WERI-Rb-1 (cell line): ENCODE measurements around the gene GRHL3.

Experiments
- DNase-seq: peaks from one replicate; pipeline ENCODE4 v3.0.0-alpha.2; 2020
- H3K27ac ChIP-seq: fragments of 250-450 bp; sonication (Bioruptor Pico); 2 replicates; pipeline ENCODE4 v1.5.1; 2020; ENCODE audit warnings: mild to moderate bottlenecking, moderate library complexity
- H3K27me3 ChIP-seq: fragments of 250-450 bp; sonication (Bioruptor Pico); 2 replicates; pipeline ENCODE4 v1.5.1; 2021; ENCODE audit warnings: mild to moderate bottlenecking, low read depth, moderate library complexity; ENCODE audit not compliant: insufficient read depth, severe bottlenecking
- H3K36me3 ChIP-seq: fragments of 250-450 bp; sonication (Bioruptor Pico); 2 replicates; pipeline ENCODE4 v1.5.1; 2020; ENCODE audit warnings: mild to moderate bottlenecking, moderate library complexity
- H3K4me3 ChIP-seq: 2 replicates; pipeline ENCODE4 v1.5.1; 2011; ENCODE audit warnings: low read depth, mild to moderate bottlenecking, control low read depth, low read length
- H3K9me3 ChIP-seq: fragments of 250-450 bp; sonication (Bioruptor Pico); 2 replicates; pipeline ENCODE4 v1.5.1; 2021; ENCODE audit warnings: mild to moderate bottlenecking, moderate library complexity; ENCODE audit not compliant: severe bottlenecking
- TF ChIP-seq, protein P1 (sequence below): IDR thresholded peaks from 2 replicates; pipeline ENCODE4 v1.5.1; 2011; ENCODE audit warnings: low read depth, mild to moderate bottlenecking, control low read depth, inconsistent platforms, low read length

Gene GRHL3

GRCh38 chr1:24316645-24317044, 2.5 kb upstream of the GRHL3 start:
- no peak overlapping the region for H3K4me3 ChIP-seq
- TF ChIP-seq, protein P1, sequence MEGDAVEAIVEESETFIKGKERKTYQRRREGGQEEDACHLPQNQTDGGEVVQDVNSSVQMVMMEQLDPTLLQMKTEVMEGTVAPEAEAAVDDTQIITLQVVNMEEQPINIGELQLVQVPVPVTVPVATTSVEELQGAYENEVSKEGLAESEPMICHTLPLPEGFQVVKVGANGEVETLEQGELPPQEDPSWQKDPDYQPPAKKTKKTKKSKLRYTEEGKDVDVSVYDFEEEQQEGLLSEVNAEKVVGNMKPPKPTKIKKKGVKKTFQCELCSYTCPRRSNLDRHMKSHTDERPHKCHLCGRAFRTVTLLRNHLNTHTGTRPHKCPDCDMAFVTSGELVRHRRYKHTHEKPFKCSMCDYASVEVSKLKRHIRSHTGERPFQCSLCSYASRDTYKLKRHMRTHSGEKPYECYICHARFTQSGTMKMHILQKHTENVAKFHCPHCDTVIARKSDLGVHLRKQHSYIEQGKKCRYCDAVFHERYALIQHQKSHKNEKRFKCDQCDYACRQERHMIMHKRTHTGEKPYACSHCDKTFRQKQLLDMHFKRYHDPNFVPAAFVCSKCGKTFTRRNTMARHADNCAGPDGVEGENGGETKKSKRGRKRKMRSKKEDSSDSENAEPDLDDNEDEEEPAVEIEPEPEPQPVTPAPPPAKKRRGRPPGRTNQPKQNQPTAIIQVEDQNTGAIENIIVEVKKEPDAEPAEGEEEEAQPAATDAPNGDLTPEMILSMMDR, result no peak
- DNase-seq, result no peak
- H3K27ac ChIP-seq, result no peak overlapping the region
- H3K27me3 ChIP-seq, result no peaks in the 10 kb centered on the region
- H3K36me3 ChIP-seq, result no peaks in the 10 kb centered on the region
- no peaks in the 10 kb centered on the region for H3K9me3 ChIP-seq

DNA sequence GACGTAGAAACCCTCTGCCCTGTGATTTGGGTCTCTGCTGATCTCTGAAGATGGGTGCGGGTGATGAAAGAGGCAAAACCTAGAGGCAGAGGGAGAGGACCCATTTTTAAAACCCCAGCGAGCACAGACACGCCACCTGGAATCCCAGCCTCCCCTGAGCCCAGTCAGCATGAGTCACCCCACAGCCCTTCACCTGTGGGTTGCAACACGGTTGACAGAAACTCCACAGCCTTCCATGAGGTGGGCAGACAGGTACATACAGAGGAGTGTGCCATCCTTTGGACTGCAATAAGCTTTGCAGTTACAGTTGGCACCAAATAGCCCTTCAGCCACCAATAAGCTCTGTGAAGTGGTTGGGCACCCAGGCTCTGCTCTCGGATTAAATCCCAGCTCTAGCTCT, 2.1 kb upstream of the GRHL3 start:
- Histone ChIP-seq H3K9me3 (no peaks in the 10 kb centered on the region), H3K36me3 (no peaks in the 10 kb centered on the region), H3K27me3 (no peaks in the 10 kb centered on the region), H3K27ac (no peak overlapping the region), H3K4me3 (no peak overlapping the region)
- TF ChIP-seq, protein P1, result no peak
- no peak for DNase-seq

GRCh38 chr1:24317956-24318614, 1.1 kb upstream of the GRHL3 start:
- H3K27me3 ChIP-seq, result no peaks in the 10 kb centered on the region
- H3K27ac ChIP-seq, result no peak overlapping the region
- H3K4me3 ChIP-seq, result no peak overlapping the region
- no peaks in the 10 kb centered on the region for H3K9me3 ChIP-seq
- TF ChIP-seq, protein P1, result no peak
- no peaks in the 10 kb centered on the region for H3K36me3 ChIP-seq
- DNase-seq, result no peak

GRCh38 chr1:24318615-24319311, 394 bp upstream of the GRHL3 start:
- no peaks in the 10 kb centered on the region for H3K36me3 ChIP-seq
- H3K27ac ChIP-seq, result no peak overlapping the region
- no peak overlapping the region for H3K4me3 ChIP-seq
- no peak for DNase-seq
- H3K9me3 ChIP-seq, result no peaks in the 10 kb centered on the region
- TF ChIP-seq, protein P1, result no peak
- no peaks in the 10 kb centered on the region for H3K27me3 ChIP-seq

GRCh38 chr1:24319962-24320361, 805 bp downstream of the GRHL3 start:
- DNase-seq, result no peak
- Histone ChIP-seq H3K9me3 (no peaks in the 10 kb centered on the region), H3K27me3 (no peaks in the 10 kb centered on the region), H3K36me3 (no peaks in the 10 kb centered on the region), H3K27ac (no peak overlapping the region), H3K4me3 (no peak overlapping the region)
- TF ChIP-seq, protein P1, result no peak
